Ectodermal cell (in vitro differentiated cells): ENCODE measurements around the gene JUNB.
"Not testable (repeated sequence)": the region's sequence is repeated elsewhere in the genome, so short reads cannot be mapped to it uniquely, and the experiment has no call there.

ENCODE experiments used
- H3K27ac ChIP-seq: 2 replicates; pipeline ENCODE4 v1.7.0; 2013; ENCODE audit warnings: mild to moderate bottlenecking, low read depth, low read length; ENCODE audit not compliant: insufficient read depth, poor library complexity, severe bottlenecking
- H3K27me3 ChIP-seq: 2 replicates; pipeline ENCODE4 v1.7.0; 2013; ENCODE audit warnings: mild to moderate bottlenecking, low read length; ENCODE audit not compliant: insufficient read depth, control insufficient read depth, poor library complexity, severe bottlenecking
- H3K36me3 ChIP-seq: one replicate; pipeline ENCODE4 v1.7.0; 2013; ENCODE audit warnings: low read length; ENCODE audit not compliant: control insufficient read depth, insufficient read depth
- H3K4me1 ChIP-seq: one replicate; pipeline ENCODE4 v1.7.0; 2013; ENCODE audit warnings: low read length; ENCODE audit not compliant: control insufficient read depth, insufficient read depth
- H3K4me3 ChIP-seq: 2 replicates; pipeline ENCODE4 v1.7.0; 2013; ENCODE audit warnings: low read depth, low read length, control low read depth; ENCODE audit not compliant: insufficient read depth
- H3K9me3 ChIP-seq: 2 replicates; pipeline ENCODE4 v1.7.0; 2013; ENCODE audit warnings: mild to moderate bottlenecking, low read length, moderate library complexity; ENCODE audit not compliant: control insufficient read depth
- WGBS, 2 experiments: methylation state at CpG; one replicate each; pipeline ENCODE4 v1.1.7; 2013; ENCODE audit warnings: missing lambda C conversion rate in 2 of 2; 5-methylcytosine and 5-hydroxymethylcytosine counted together

JUNB gene

GRCh38 chr19:12804051-12804450 is 12.8 kb downstream of the JUNB start:
- Histone ChIP-seq H3K27me3 (peaks cover 9% of the 10 kb centered on the region), H3K27ac (no peak overlapping the region)
- WGBS, 2 experiments, result 95% methylated on average over 26 of the region's 26 CpGs

GRCh38 chr19:12806242-12807081 is 15.2 kb downstream of the JUNB start, which contains the start of gene RNASEH2A:
Gene RNASEH2A, plus strand, starts transcription at chr19:12806584. Its CDS starts 90 bp downstream, at chr19:12806674.
- no peak within 1 kb of the TSS for H3K27ac ChIP-seq
- whole genome bisulfite sequencing, 2 experiments, result 5% methylated on average over 66 of the region's 66 CpGs

More at GRCh38 chr19:12804051-12804450, 12.8 kb downstream of the JUNB start:
- Histone ChIP-seq H3K4me3 (no peak overlapping the region), H3K36me3 (peaks cover 17% of the 10 kb centered on the region), H3K9me3 (no peaks in the 10 kb centered on the region), H3K4me1 (peaks cover 16% of the 10 kb centered on the region)

GRCh38 chr19:12815088-12815487 is 23.8 kb downstream of the JUNB start:
- H3K27me3 ChIP-seq, result no peaks in the 10 kb centered on the region
- H3K36me3 ChIP-seq, result peaks cover 31% of the 10 kb centered on the region
- WGBS, 2 experiments, result 95 to 96% methylated on average over 7 of the region's 7 CpGs
- H3K4me3 ChIP-seq, result no peak overlapping the region
- no peak overlapping the region for H3K27ac ChIP-seq
- no peaks in the 10 kb centered on the region for H3K9me3 ChIP-seq
- no peaks in the 10 kb centered on the region for H3K4me1 ChIP-seq

More at GRCh38 chr19:12806242-12807081, 15.2 kb downstream of the JUNB start, which contains the start of gene RNASEH2A:
- peaks cover 9% of the 10 kb centered on the region for H3K27me3 ChIP-seq
- H3K4me3 ChIP-seq, result peak within 1 kb of the TSS; percentile 70
- H3K4me1 ChIP-seq, result peaks cover 5% of the 10 kb centered on the region
- peaks cover 20% of the 10 kb centered on the region for H3K36me3 ChIP-seq
- no peaks in the 10 kb centered on the region for H3K9me3 ChIP-seq

GRCh38 chr19:12817188-12817587 is 25.9 kb downstream of the JUNB start:
- 94 to 96% methylated on average over 6 of the region's 6 CpGs for WGBS, 2 experiments
- not testable (repeated sequence) for H3K9me3 ChIP-seq, H3K27me3 ChIP-seq, H3K27ac ChIP-seq, H3K4me1 ChIP-seq, H3K4me3 ChIP-seq
- H3K36me3 ChIP-seq, result peaks cover 17% of the 10 kb centered on the region

GRCh38 chr19:12817810-12818209 is 26.5 kb downstream of the JUNB start:
- H3K4me1 ChIP-seq, H3K27me3 ChIP-seq, H3K4me3 ChIP-seq, H3K9me3 ChIP-seq, H3K27ac ChIP-seq: not testable (repeated sequence)
- 88 to 95% methylated on average over 11 of the region's 11 CpGs for WGBS, 2 experiments
- peaks cover 12% of the 10 kb centered on the region for H3K36me3 ChIP-seq

GRCh38 chr19:12821761-12822160 is 30.5 kb downstream of the JUNB start:
- 91 to 97% methylated on average over 2 of the region's 2 CpGs for WGBS, 2 experiments
- no peak overlapping the region for H3K4me3 ChIP-seq
- peaks cover 10% of the 10 kb centered on the region for H3K27me3 ChIP-seq
- no peak overlapping the region for H3K27ac ChIP-seq
- no peaks in the 10 kb centered on the region for H3K36me3 ChIP-seq
- H3K9me3 ChIP-seq, result no peaks in the 10 kb centered on the region
- H3K4me1 ChIP-seq, result no peaks in the 10 kb centered on the region

GRCh38 chr19:12825254-12826131 is 34.2 kb downstream of the JUNB start:
- no peaks in the 10 kb centered on the region for H3K36me3 ChIP-seq
- no peaks in the 10 kb centered on the region for H3K4me1 ChIP-seq
- no peaks in the 10 kb centered on the region for H3K9me3 ChIP-seq
- H3K27me3 ChIP-seq, result peaks cover 34% of the 10 kb centered on the region
- no peak overlapping the region for H3K27ac ChIP-seq
- no peak overlapping the region for H3K4me3 ChIP-seq
- 10 to 11% methylated on average over 46 of the region's 46 CpGs for WGBS, 2 experiments

- Histone ChIP-seq H3K4me1 (no peaks in the 10 kb centered on the region), H3K36me3 (no peaks in the 10 kb centered on the region), H3K27ac (no peak overlapping the region), H3K4me3 (no peak overlapping the region), H3K9me3 (no peaks in the 10 kb centered on the region), H3K27me3 (peaks cover 64% of the 10 kb centered on the region)
- WGBS, 2 experiments, result 24% methylated on average over 23 of the region's 23 CpGs
Measured at GRCh38 chr19:12828494-12828893, 37.2 kb downstream of the JUNB start.

- H3K27me3 ChIP-seq, result peaks cover 97% of the 10 kb centered on the region
- no peaks in the 10 kb centered on the region for H3K36me3 ChIP-seq
- H3K4me3 ChIP-seq, result no peak overlapping the region
- H3K27ac ChIP-seq, result no peak overlapping the region
- H3K4me1 ChIP-seq, result peaks cover 5% of the 10 kb centered on the region
- 1 to 2% methylated on average over 5 of the region's 5 CpGs for WGBS, 2 experiments
- H3K9me3 ChIP-seq, result no peaks in the 10 kb centered on the region
Measured at GRCh38 chr19:12833418-12833737, 42.1 kb downstream of the JUNB start.
